Measurements from ENCODE around the gene SPNS1. TPM values are rescaled to one million over a fixed set of nuclear protein-coding genes. Genes with fewer than 3 reads are reported as not detected.

Gene SPNS1
- polyA plus RNA-seq, 1 experiment, result 23.6 TPM

- no peak for DNase-seq (ENCODE audit: low read depth, low spot score)
- ChIA-PET POLR2A (no interaction called here), CTCF (no interaction called here)
Observed at GRCh38 chr16:28989363-28989762, 14.8 kb downstream of the SPNS1 start.

GRCh38 chr16:28990375-28991040 is 15.9 kb downstream of the SPNS1 start:
- Histone ChIP-seq H3K27me3 (ENCODE audit: control insufficient read depth, insufficient read depth, low read length) (no peaks in the 10 kb centered on the region), H3K4me3 (ENCODE audit: low read depth, low read length) (no peak overlapping the region), H3K9me3 (ENCODE audit: control insufficient read depth, insufficient read depth, low read length) (peaks cover 14% of the 10 kb centered on the region), H3K27ac (ENCODE audit: low read depth, low read length) (no peak overlapping the region)
- no peak for DNase-seq (ENCODE audit: low read depth, low spot score)
- CTCF ChIA-PET, result no interaction called here
- POLR2A ChIA-PET, result no interaction called here
- no peak for TF ChIP-seq CTCF (IDR thresholded peaks at IDR 0.05; ENCODE audit: low read depth, low read length)

More at GRCh38 chr16:28989363-28989762, 14.8 kb downstream of the SPNS1 start:
- no peak for TF ChIP-seq CTCF (IDR thresholded peaks at IDR 0.05; ENCODE audit: low read depth, low read length)
- Histone ChIP-seq H3K4me3 (ENCODE audit: low read depth, low read length) (no peak overlapping the region), H3K27me3 (ENCODE audit: control insufficient read depth, insufficient read depth, low read length) (no peaks in the 10 kb centered on the region), H3K27ac (ENCODE audit: low read depth, low read length) (no peak overlapping the region), H3K9me3 (ENCODE audit: control insufficient read depth, insufficient read depth, low read length) (peaks cover 14% of the 10 kb centered on the region)

GRCh38 chr16:28991687-28992086 is 17.1 kb downstream of the SPNS1 start:
- Histone ChIP-seq H3K4me3 (ENCODE audit: low read depth, low read length) (no peak overlapping the region), H3K27ac (ENCODE audit: low read depth, low read length) (no peak overlapping the region), H3K27me3 (ENCODE audit: control insufficient read depth, insufficient read depth, low read length) (no peaks in the 10 kb centered on the region), H3K9me3 (ENCODE audit: control insufficient read depth, insufficient read depth, low read length) (peaks cover 8% of the 10 kb centered on the region)
- POLR2A ChIA-PET, result no interaction called here
- DNase-seq (ENCODE audit: low read depth, low spot score), result no peak
- TF ChIP-seq CTCF (IDR thresholded peaks at IDR 0.05; ENCODE audit: low read depth, low read length), result no peak
- CTCF ChIA-PET, result no interaction called here

- no peak for DNase-seq (ENCODE audit: low read depth, low spot score)
- H3K4me3 ChIP-seq (ENCODE audit: low read depth, low read length), result no peak overlapping the region
- CTCF ChIA-PET, result no interaction called here
- no peak for TF ChIP-seq CTCF (IDR thresholded peaks at IDR 0.05; ENCODE audit: low read depth, low read length)
- no peaks in the 10 kb centered on the region; the same call in 1 of the 2 replicates for H3K9me3 ChIP-seq (ENCODE audit: control insufficient read depth, insufficient read depth, low read length)
- H3K27ac ChIP-seq (ENCODE audit: low read depth, low read length), result no peak overlapping the region
- POLR2A ChIA-PET, result interaction anchor here (0.6 kb wide), 1 partner anchor 21 kb away, joined by 3 read pairs; no protein-coding TSS in a partner anchor
- no peaks in the 10 kb centered on the region for H3K27me3 ChIP-seq (ENCODE audit: control insufficient read depth, insufficient read depth, low read length)
Observed at GRCh38 chr16:28992496-28992895, 17.9 kb downstream of the SPNS1 start.

GRCh38 chr16:28998837-28999236 is 24.3 kb downstream of the SPNS1 start:
- ChIA-PET POLR2A (no interaction called here), CTCF (interaction anchor here (0.8 kb wide), 1 partner anchor 11 kb away, joined by 4 read pairs; no protein-coding TSS in a partner anchor)
- no peak for DNase-seq (ENCODE audit: low read depth, low spot score)
- no peak for TF ChIP-seq CTCF (IDR thresholded peaks at IDR 0.05; ENCODE audit: low read depth, low read length)
- Histone ChIP-seq H3K4me3 (ENCODE audit: low read depth, low read length) (no peak overlapping the region), H3K27ac (ENCODE audit: low read depth, low read length) (no peak overlapping the region), H3K27me3 (ENCODE audit: control insufficient read depth, insufficient read depth, low read length) (peaks cover 4% of the 10 kb centered on the region), H3K9me3 (ENCODE audit: control insufficient read depth, insufficient read depth, low read length) (no peaks in the 10 kb centered on the region)

All from AG04450 (cell line).